ENCODE data around the gene EDN1. TPM values are rescaled to one million over a fixed set of nuclear protein-coding genes. Genes with fewer than 3 reads are reported as not detected.

Gene EDN1
- total and polyA plus RNA-seq, 5 donors from 2014 or later: 1.1 TPM; not detected in 4

DNA sequence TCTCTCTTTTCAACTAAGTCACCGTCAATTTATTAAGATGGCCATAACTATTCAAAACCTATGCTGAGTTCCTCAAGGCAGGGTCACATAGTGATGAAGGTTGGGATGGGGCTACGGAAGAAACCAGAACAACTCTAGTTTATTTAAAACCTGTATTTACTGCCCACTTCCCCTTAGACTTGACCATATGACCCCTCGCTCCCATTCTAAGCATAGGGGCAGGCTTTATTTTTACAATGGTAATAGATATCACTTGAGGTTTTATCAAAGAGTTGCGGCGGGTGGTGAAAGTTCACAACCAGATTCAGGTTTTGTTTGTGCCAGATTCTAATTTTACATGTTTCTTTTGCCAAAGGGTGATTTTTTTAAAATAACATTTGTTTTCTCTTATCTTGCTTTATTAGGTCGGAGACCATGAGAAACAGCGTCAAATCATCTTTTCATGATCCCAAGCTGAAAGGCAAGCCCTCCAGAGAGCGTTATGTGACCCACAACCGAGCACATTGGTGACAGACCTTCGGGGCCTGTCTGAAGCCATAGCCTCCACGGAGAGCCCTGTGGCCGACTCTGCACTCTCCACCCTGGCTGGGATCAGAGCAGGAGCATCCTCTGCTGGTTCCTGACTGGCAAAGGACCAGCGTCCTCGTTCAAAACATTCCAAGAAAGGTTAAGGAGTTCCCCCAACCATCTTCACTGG, 5.5 kb downstream of the EDN1 start:
- DNase-seq (no peak), ATAC-seq (ENCODE audit: low read depth in 2 of 2) (no peak)
- Mint-ChIP-seq H3K27ac (no peak overlapping the region), H3K36me3 (peaks cover 7% of the 10 kb centered on the region), H3K4me3 (no peak overlapping the region), H3K27me3 (peaks cover 43% of the 10 kb centered on the region), H3K4me1 (peaks cover 0 to 2% (median under 1%) of the 10 kb centered on the region in 4 donors), H3K9me3 (no peaks in the 10 kb centered on the region)
- Histone ChIP-seq H3K4me1 (ENCODE audit: control insufficient read depth, insufficient read depth, low read length, poor library complexity, severe bottlenecking) (no peaks in the 10 kb centered on the region), H3K27ac (ENCODE audit: insufficient read depth, low read length, poor library complexity, severe bottlenecking) (no peak overlapping the region), H3K9me3 (ENCODE audit: control insufficient read depth in 2 of 2, low read length in 2 of 2) (no peaks in the 10 kb centered on the region), H3K36me3 (ENCODE audit: control insufficient read depth, insufficient read depth, low read length) (no peaks in the 10 kb centered on the region), H3K4me3 (ENCODE audit: low read depth, low read length) (no peak overlapping the region), H3K27me3 (ENCODE audit: control insufficient read depth, insufficient read depth, low read length) (peaks cover 25% of the 10 kb centered on the region)

GRCh38 chr6:12296255-12296573, 6.1 kb downstream of the EDN1 start:
- no peak overlapping the region for H3K27ac ChIP-seq (ENCODE audit: insufficient read depth, low read length, poor library complexity, severe bottlenecking)
- Mint-ChIP-seq H3K4me1 (peaks cover 0 to 2% (median 0%) of the 10 kb centered on the region in 4 donors), H3K9me3 (no peaks in the 10 kb centered on the region), H3K27ac (no peak overlapping the region), H3K36me3 (peaks cover 7% of the 10 kb centered on the region), H3K4me3 (no peak overlapping the region), H3K27me3 (peaks cover 38% of the 10 kb centered on the region)
- DNase-seq (no peak), ATAC-seq (ENCODE audit: low read depth in 2 of 2) (no peak)
- H3K4me3 ChIP-seq (ENCODE audit: low read depth, low read length): no peak overlapping the region
- no peaks in the 10 kb centered on the region for H3K9me3 ChIP-seq (ENCODE audit: control insufficient read depth in 2 of 2, low read length in 2 of 2)
- no peaks in the 10 kb centered on the region for H3K36me3 ChIP-seq (ENCODE audit: control insufficient read depth, insufficient read depth, low read length)
- H3K4me1 ChIP-seq (ENCODE audit: control insufficient read depth, insufficient read depth, low read length, poor library complexity, severe bottlenecking): no peaks in the 10 kb centered on the region
- peaks cover 24% of the 10 kb centered on the region for H3K27me3 ChIP-seq (ENCODE audit: control insufficient read depth, insufficient read depth, low read length)

GRCh38 chr6:12296604-12297003, 6.4 kb downstream of the EDN1 start:
- no peak overlapping the region for H3K4me3 ChIP-seq (ENCODE audit: low read depth, low read length)
- H3K27me3 ChIP-seq (ENCODE audit: control insufficient read depth, insufficient read depth, low read length): peaks cover 20% of the 10 kb centered on the region
- Mint-ChIP-seq H3K9me3 (no peaks in the 10 kb centered on the region), H3K4me1 (peaks cover 0 to 1% (median 0%) of the 10 kb centered on the region in 4 donors), H3K36me3 (peaks cover 7% of the 10 kb centered on the region), H3K27ac (no peak overlapping the region), H3K4me3 (no peak overlapping the region), H3K27me3 (peaks cover 35% of the 10 kb centered on the region)
- ATAC-seq (ENCODE audit: low read depth in 2 of 2): no peak
- H3K36me3 ChIP-seq (ENCODE audit: control insufficient read depth, insufficient read depth, low read length): no peaks in the 10 kb centered on the region
- H3K27ac ChIP-seq (ENCODE audit: insufficient read depth, low read length, poor library complexity, severe bottlenecking): no peak overlapping the region
- H3K4me1 ChIP-seq (ENCODE audit: control insufficient read depth, insufficient read depth, low read length, poor library complexity, severe bottlenecking): no peaks in the 10 kb centered on the region
- DNase-seq: no peak
- no peaks in the 10 kb centered on the region for H3K9me3 ChIP-seq (ENCODE audit: control insufficient read depth in 2 of 2, low read length in 2 of 2)

- Histone ChIP-seq H3K27me3 (ENCODE audit: control insufficient read depth, insufficient read depth, low read length) (peaks cover 11% of the 10 kb centered on the region), H3K4me3 (ENCODE audit: low read depth, low read length) (no peak overlapping the region), H3K27ac (ENCODE audit: insufficient read depth, low read length, poor library complexity, severe bottlenecking) (no peak overlapping the region), H3K4me1 (ENCODE audit: control insufficient read depth, insufficient read depth, low read length, poor library complexity, severe bottlenecking) (no peaks in the 10 kb centered on the region), H3K36me3 (ENCODE audit: control insufficient read depth, insufficient read depth, low read length) (no peaks in the 10 kb centered on the region), H3K9me3 (ENCODE audit: control insufficient read depth in 2 of 2, low read length in 2 of 2) (no peaks in the 10 kb centered on the region)
- ATAC-seq (ENCODE audit: low read depth in 2 of 2) (no peak), DNase-seq (no peak)
- no peaks in the 10 kb centered on the region for H3K4me1 Mint-ChIP-seq
- H3K36me3 Mint-ChIP-seq: peaks cover 7% of the 10 kb centered on the region
- no peak overlapping the region for H3K27ac Mint-ChIP-seq
- H3K4me3 Mint-ChIP-seq: no peak overlapping the region
- H3K27me3 Mint-ChIP-seq: peaks cover 26% of the 10 kb centered on the region
- H3K9me3 Mint-ChIP-seq: no peaks in the 10 kb centered on the region
Measured at GRCh38 chr6:12297363-12298016, 7.3 kb downstream of the EDN1 start.

DNA sequence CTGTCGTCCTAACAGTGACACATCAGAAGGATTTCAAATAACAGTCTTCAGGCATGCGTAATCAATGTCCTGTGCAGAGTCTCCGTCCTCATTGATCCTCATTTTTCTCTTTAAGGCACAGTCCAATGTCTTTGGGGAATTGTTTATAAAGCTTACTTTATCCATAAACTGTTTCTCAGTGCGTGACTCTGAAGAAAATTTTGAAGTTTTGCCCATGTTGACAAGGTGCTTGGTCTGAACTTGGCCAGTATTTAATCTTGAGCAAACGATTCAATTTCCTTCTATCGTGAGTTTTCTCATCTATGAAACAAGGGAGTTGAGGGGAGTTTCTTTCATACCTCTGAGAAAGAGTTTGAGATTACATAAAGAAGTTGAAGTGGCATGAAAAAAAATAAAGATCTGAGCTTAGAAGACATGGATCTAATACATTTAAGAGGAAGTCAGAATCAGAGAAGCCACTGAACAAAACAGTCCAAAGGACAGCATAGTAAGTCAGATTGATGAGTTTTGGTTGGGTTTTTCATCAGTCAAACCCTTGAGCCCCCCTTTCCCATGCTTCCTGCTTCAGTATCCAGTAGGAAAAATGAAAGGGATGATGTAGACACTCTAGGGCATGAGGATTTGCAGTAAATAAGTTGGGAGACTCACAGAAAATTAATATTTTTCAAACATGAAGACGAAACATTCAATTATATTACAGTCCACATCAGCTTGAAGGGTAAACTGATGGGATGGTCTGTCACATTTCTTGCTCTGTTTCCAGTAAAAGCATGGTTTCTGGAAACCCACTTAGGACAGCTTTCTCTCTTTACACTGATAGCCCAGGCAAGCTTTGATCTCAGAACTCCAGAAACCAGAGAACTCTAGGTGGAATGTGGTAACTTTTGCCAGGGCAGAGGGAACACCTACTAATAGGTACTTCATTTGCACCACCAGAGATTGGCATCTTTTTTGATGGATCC, 8.1 kb downstream of the EDN1 start:
- Histone ChIP-seq H3K27me3 (ENCODE audit: control insufficient read depth, insufficient read depth, low read length) (peaks cover 7% of the 10 kb centered on the region), H3K9me3 (ENCODE audit: control insufficient read depth in 2 of 2, low read length in 2 of 2) (no peaks in the 10 kb centered on the region), H3K36me3 (ENCODE audit: control insufficient read depth, insufficient read depth, low read length) (no peaks in the 10 kb centered on the region), H3K27ac (ENCODE audit: insufficient read depth, low read length, poor library complexity, severe bottlenecking) (no peak overlapping the region), H3K4me1 (ENCODE audit: control insufficient read depth, insufficient read depth, low read length, poor library complexity, severe bottlenecking) (no peaks in the 10 kb centered on the region), H3K4me3 (ENCODE audit: low read depth, low read length) (no peak overlapping the region)
- Mint-ChIP-seq H3K36me3 (peaks cover 5% of the 10 kb centered on the region), H3K4me3 (no peak overlapping the region), H3K27ac (no peak overlapping the region), H3K27me3 (peaks cover 22% of the 10 kb centered on the region), H3K4me1 (no peaks in the 10 kb centered on the region), H3K9me3 (no peaks in the 10 kb centered on the region)
- no peak for DNase-seq
- no peak for ATAC-seq (ENCODE audit: low read depth in 2 of 2)

DNA sequence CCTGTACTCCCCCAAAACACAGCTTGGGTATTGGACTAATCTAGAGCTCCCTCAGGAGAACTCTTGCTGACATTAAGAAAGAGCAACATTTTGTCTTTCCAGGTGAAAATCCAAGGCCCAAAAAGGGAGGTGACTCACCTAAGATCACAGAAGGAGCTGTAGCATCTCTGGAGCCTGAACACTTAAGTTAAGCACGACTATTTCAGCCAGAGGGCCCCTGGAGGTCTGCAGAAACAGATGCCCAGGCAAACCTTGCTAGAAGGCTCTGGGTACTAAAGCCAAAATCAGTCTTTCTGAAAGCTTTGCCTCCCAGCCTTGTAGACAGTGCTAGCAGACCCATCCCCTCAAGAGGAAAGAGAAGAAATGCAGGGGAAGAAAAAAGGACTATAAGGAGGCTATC, 8.8 kb downstream of the EDN1 start:
- peaks cover 4% of the 10 kb centered on the region for H3K36me3 Mint-ChIP-seq
- H3K27ac Mint-ChIP-seq: peak overlapping the region in 1 of 3 donors; percentile 62

GRCh38 chr6:12301018-12301417, 10.9 kb downstream of the EDN1 start:
- Mint-ChIP-seq H3K4me3 (no peak overlapping the region), H3K36me3 (peaks cover 4% of the 10 kb centered on the region), H3K27me3 (peaks cover 15% of the 10 kb centered on the region), H3K4me1 (no peaks in the 10 kb centered on the region), H3K27ac (no peak overlapping the region), H3K9me3 (no peaks in the 10 kb centered on the region)
- Histone ChIP-seq H3K27ac (ENCODE audit: insufficient read depth, low read length, poor library complexity, severe bottlenecking) (no peak overlapping the region), H3K27me3 (ENCODE audit: control insufficient read depth, insufficient read depth, low read length) (peaks cover 3% of the 10 kb centered on the region), H3K4me1 (ENCODE audit: control insufficient read depth, insufficient read depth, low read length, poor library complexity, severe bottlenecking) (no peaks in the 10 kb centered on the region), H3K36me3 (ENCODE audit: control insufficient read depth, insufficient read depth, low read length) (no peaks in the 10 kb centered on the region), H3K4me3 (ENCODE audit: low read depth, low read length) (no peak overlapping the region), H3K9me3 (ENCODE audit: control insufficient read depth in 2 of 2, low read length in 2 of 2) (no peaks in the 10 kb centered on the region)
- no peak for ATAC-seq (ENCODE audit: low read depth in 2 of 2)
- no peak for DNase-seq

More for the DNA sequence above, 8.8 kb downstream of the EDN1 start:
- no peak for DNase-seq
- H3K27ac ChIP-seq (ENCODE audit: insufficient read depth, low read length, poor library complexity, severe bottlenecking): no peak overlapping the region
- Mint-ChIP-seq H3K9me3 (no peaks in the 10 kb centered on the region), H3K4me1 (no peaks in the 10 kb centered on the region), H3K27me3 (peaks cover 21% of the 10 kb centered on the region), H3K4me3 (no peak overlapping the region)
- no peaks in the 10 kb centered on the region for H3K36me3 ChIP-seq (ENCODE audit: control insufficient read depth, insufficient read depth, low read length)
- H3K9me3 ChIP-seq (ENCODE audit: control insufficient read depth in 2 of 2, low read length in 2 of 2): no peaks in the 10 kb centered on the region
- no peaks in the 10 kb centered on the region for H3K4me1 ChIP-seq (ENCODE audit: control insufficient read depth, insufficient read depth, low read length, poor library complexity, severe bottlenecking)
- no peak overlapping the region for H3K4me3 ChIP-seq (ENCODE audit: low read depth, low read length)
- peaks cover 1% of the 10 kb centered on the region for H3K27me3 ChIP-seq (ENCODE audit: control insufficient read depth, insufficient read depth, low read length)
- no peak for ATAC-seq (ENCODE audit: low read depth in 2 of 2)

All from CD4-positive, CD25-positive, alpha-beta regulatory T cell (primary cell).